Measurements from ENCODE around the gene ALDH1A2.

DNA sequence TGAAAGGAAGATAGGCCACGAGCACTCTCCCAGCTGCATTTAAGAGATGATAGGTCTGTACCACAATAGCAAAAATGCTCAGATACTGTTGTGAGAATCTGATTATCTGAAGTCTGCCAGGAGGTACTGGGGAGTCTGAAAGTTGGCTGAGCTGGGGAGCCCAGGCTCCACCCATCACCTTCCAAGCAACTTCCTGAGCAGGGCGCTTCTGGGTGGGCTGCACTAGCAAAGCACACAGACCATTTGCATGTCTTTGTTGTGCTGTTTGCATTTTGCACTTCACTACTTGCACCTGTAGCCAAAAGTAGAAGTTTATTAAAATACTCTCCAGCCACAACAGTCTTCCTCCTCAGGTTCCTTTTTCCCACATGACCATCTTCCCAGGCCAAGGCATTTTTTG, 133.2 kb downstream of the ALDH1A2 start:
- TF ChIP-seq, protein P1, sequence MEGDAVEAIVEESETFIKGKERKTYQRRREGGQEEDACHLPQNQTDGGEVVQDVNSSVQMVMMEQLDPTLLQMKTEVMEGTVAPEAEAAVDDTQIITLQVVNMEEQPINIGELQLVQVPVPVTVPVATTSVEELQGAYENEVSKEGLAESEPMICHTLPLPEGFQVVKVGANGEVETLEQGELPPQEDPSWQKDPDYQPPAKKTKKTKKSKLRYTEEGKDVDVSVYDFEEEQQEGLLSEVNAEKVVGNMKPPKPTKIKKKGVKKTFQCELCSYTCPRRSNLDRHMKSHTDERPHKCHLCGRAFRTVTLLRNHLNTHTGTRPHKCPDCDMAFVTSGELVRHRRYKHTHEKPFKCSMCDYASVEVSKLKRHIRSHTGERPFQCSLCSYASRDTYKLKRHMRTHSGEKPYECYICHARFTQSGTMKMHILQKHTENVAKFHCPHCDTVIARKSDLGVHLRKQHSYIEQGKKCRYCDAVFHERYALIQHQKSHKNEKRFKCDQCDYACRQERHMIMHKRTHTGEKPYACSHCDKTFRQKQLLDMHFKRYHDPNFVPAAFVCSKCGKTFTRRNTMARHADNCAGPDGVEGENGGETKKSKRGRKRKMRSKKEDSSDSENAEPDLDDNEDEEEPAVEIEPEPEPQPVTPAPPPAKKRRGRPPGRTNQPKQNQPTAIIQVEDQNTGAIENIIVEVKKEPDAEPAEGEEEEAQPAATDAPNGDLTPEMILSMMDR (IDR thresholded peaks at IDR 0.05; ENCODE audit: low read depth, low read length, poor library complexity, severe bottlenecking) = no peak
- TF ChIP-seq EZH2phosphoT487 (IDR thresholded peaks at IDR 0.05; ENCODE audit: borderline replicate concordance, low read length) = no peak
